HepG2 (cell line): ENCODE data around the gene PRKCZ. TPM values are rescaled to one million over a fixed set of nuclear protein-coding genes. Genes with fewer than 3 reads are reported as not detected.

Source experiments
- ATAC-seq: fragments of 200-7000 bp; cut with Tn5 transposase; 3 replicates; pipeline ENCODE4 v1.9.1; 2020; ENCODE audit warnings: mild to moderate bottlenecking, moderate library complexity
- BruUV-seq: library from RNA; stranded (reverse); fragments of 400-500 nt; replicated peaks from 2 replicates; lab custom pipeline; 2021; lab: Mats Ljungman, UMichigan
- CTCF ChIA-PET: fragments of 300-600 bp; formaldehyde crosslinking; extraction: SDS; loops from one replicate; lab custom pipeline; 2021; ENCODE audit warnings: low total read pairs, inconsistent platforms, low intra/inter-chr PET ratio; lab: Yijun Ruan, JAX
- POLR2A ChIA-PET: fragments of 350-600 bp; sonication (Branson Sonifier 250); formaldehyde crosslinking; loops from one replicate; lab custom pipeline; 2020; ENCODE audit warnings: antibody characterized with exemption, inconsistent platforms; lab: Yijun Ruan, JAX
- DNase-seq: peaks from one replicate; pipeline ENCODE4 v3.0.0-alpha.2; 2015; ENCODE audit warnings: low spot score
- FAIRE-seq: peaks from 3 replicates; lab custom pipeline; 2011; peaks lifted over from hg19 to GRCh38; lab: Jason Lieb, UNC
- H2AFZ ChIP-seq: one replicate; pipeline ENCODE4 v1.6.1; 2011; ENCODE audit warnings: low read length, inconsistent platforms
- H3K27ac ChIP-seq: fragments of 300-600 bp; 3 replicates; pipeline ENCODE4 v1.8.0; 2011; ENCODE audit warnings: mixed run types, mild to moderate bottlenecking, mixed read lengths, low read length, inconsistent platforms; ENCODE audit not compliant: insufficient read depth; ENCODE audit errors: extremely low read length
- H3K27me3 ChIP-seq, 2 experiments: fragments of 200-600 bp in 1 of 2; 2 replicates in 1 of 2; 3 replicates in 1 of 2; pipeline versions ENCODE4 v1.6.0 to v1.8.0; 2011; ENCODE audit warnings: low read length in 2 of 2, mild to moderate bottlenecking in 2 of 2, moderate library complexity in 2 of 2, inconsistent platforms in 1 of 2; ENCODE audit not compliant: insufficient read depth in 2 of 2, control insufficient read depth in 1 of 2
- H3K36me3 ChIP-seq, 2 experiments: fragments of 200-600 bp in 1 of 2; replicated peaks in 1 of 2; 2 replicates in 1 of 2; 3 replicates in 1 of 2; pipeline versions ENCODE4 v1.5.1 to v1.8.0; 2011; ENCODE audit warnings: low read length in 2 of 2, inconsistent platforms in 1 of 2; ENCODE audit not compliant: insufficient read depth in 2 of 2, control insufficient read depth in 1 of 2
- H3K4me1 ChIP-seq: 2 replicates; pipeline ENCODE4 v1.5.1; 2012; ENCODE audit warnings: low read length, inconsistent platforms; ENCODE audit not compliant: insufficient read depth
- H3K4me2 ChIP-seq: 2 replicates; pipeline ENCODE4 v1.6.0; 2011; ENCODE audit warnings: low read depth, low read length, inconsistent platforms
- H3K4me3 ChIP-seq, 3 experiments: fragments of 200-600 bp in 1 of 3; sonication (generic), shearing (Covaris generic) in 1 of 3; replicated peaks in 1 of 3; 2 replicates each; pipeline ENCODE4 v1.5.1; 2011 to 2016; ENCODE audit warnings: low read length in 3 of 3, inconsistent platforms in 2 of 3, low read depth in 2 of 3, mild to moderate bottlenecking in 2 of 3, control low read depth in 1 of 3, mixed read lengths in 1 of 3; ENCODE audit not compliant: insufficient read depth in 1 of 3
- H3K79me2 ChIP-seq: one replicate; pipeline ENCODE4 v1.6.1; 2011; ENCODE audit warnings: low read length, inconsistent platforms; ENCODE audit not compliant: insufficient read depth
- H3K9ac ChIP-seq: 2 replicates; pipeline ENCODE4 v1.6.0; 2011; ENCODE audit warnings: mild to moderate bottlenecking, low read depth, low read length, inconsistent platforms; ENCODE audit not compliant: insufficient read depth
- H3K9me3 ChIP-seq: 2 replicates; pipeline ENCODE4 v1.5.1; 2012; ENCODE audit warnings: mild to moderate bottlenecking, low read length
- H4K20me1 ChIP-seq: 2 replicates; pipeline ENCODE4 v1.6.0; 2011; ENCODE audit warnings: inconsistent platforms, mild to moderate bottlenecking, low read length, moderate library complexity; ENCODE audit not compliant: insufficient read depth
- BORCS8-MEF2B ChIP-seq: sonication (generic); formaldehyde crosslinking; IDR thresholded peaks from 2 replicates; pipeline ENCODE4 v1.8.0; 2022; ENCODE audit warnings: mild to moderate bottlenecking, missing genetic modification reagents
- EP300 ChIP-seq, 3 experiments: sonication (generic) in 1 of 3; formaldehyde crosslinking in 1 of 3; IDR thresholded peaks; 2 replicates each; pipeline versions ENCODE4 v1.5.1 to v1.6.1; 2011 to 2020; ENCODE audit warnings: low read depth in 2 of 3, low read length in 2 of 3, borderline replicate concordance in 1 of 3, improper control_type of control experiment in 1 of 3, mild to moderate bottlenecking in 1 of 3, missing genetic modification reagents in 1 of 3, moderate library complexity in 1 of 3
- NBN ChIP-seq: fragments of 450-650 bp; conservative IDR thresholded peaks from 2 replicates; pipeline ENCODE4 v1.6.1; 2017
- RBM39 ChIP-seq: fragments of 200-400 bp; formaldehyde crosslinking; IDR thresholded peaks from one replicate; pipeline ENCODE4 v1.6.1; 2018; ENCODE audit warnings: antibody characterized with exemption, mild to moderate bottlenecking, low read depth, low read length; ENCODE audit not compliant: poor library complexity, severe bottlenecking
- SALL1 ChIP-seq: sonication (generic); formaldehyde crosslinking; IDR thresholded peaks from 2 replicates; pipeline ENCODE4 v1.8.0; 2022; ENCODE audit warnings: mild to moderate bottlenecking, missing genetic modification reagents
- SMC3 ChIP-seq: IDR thresholded peaks from 2 replicates; pipeline ENCODE4 v1.6.1; 2011; ENCODE audit warnings: low read length, improper control_type of control experiment
- ZBTB1 ChIP-seq: sonication (generic); formaldehyde crosslinking; IDR thresholded peaks from 2 replicates; pipeline ENCODE4 v1.4.0; 2020; ENCODE audit warnings: missing genetic modification reagents, borderline replicate concordance
- ZFP90 ChIP-seq: sonication (generic); formaldehyde crosslinking; IDR thresholded peaks from 2 replicates; pipeline ENCODE4 v1.8.0; 2022; ENCODE audit warnings: missing genetic modification reagents, mild to moderate bottlenecking, inconsistent platforms, borderline replicate concordance
- ZNF30 ChIP-seq: sonication (generic); formaldehyde crosslinking; IDR thresholded peaks from 2 replicates; pipeline ENCODE4 v1.5.0; 2020; ENCODE audit warnings: mild to moderate bottlenecking, missing genetic modification reagents
- ZNF543 ChIP-seq: sonication (generic); formaldehyde crosslinking; IDR thresholded peaks from 2 replicates; pipeline ENCODE4 v1.4.0; 2020; ENCODE audit warnings: mild to moderate bottlenecking, missing genetic modification reagents
- ZNF644 ChIP-seq: IDR thresholded peaks from 2 replicates; pipeline ENCODE4 v1.6.1; 2016; ENCODE audit warnings: low read depth
- ZNF703 ChIP-seq: sonication (generic); formaldehyde crosslinking; IDR thresholded peaks from 2 replicates; pipeline ENCODE4 v1.5.1; 2020; ENCODE audit warnings: missing genetic modification reagents, mild to moderate bottlenecking, moderate library complexity, borderline replicate concordance
- ZSCAN20 ChIP-seq: sonication (generic); formaldehyde crosslinking; IDR thresholded peaks from 2 replicates; pipeline ENCODE4 v1.4.0; 2020; ENCODE audit warnings: missing genetic modification reagents, mild to moderate bottlenecking, borderline replicate concordance
- WGBS: methylation state at CpG from one replicate; pipeline ENCODE4 v1.1.6; 2017; ENCODE audit warnings: low lambda C conversion rate; 5-methylcytosine and 5-hydroxymethylcytosine counted together
- in situ Hi-C: cut with HindIII; loops from 2 replicates; pipeline ENCODE4 v1.10.0; 2017; ENCODE audit warnings: low pct_unique_long_range_greater_than_20kb; ENCODE audit not compliant: extremely low pct_ligation_motif_present
- intact Hi-C: fragments of 100-400 bp; cut with micrococcal nuclease; formaldehyde crosslinking; loops from one replicate; pipeline ENCODE4 v1.10.0; 2022; ENCODE audit not compliant: unreplicated experiment
- polyA plus RNA-seq, 8 experiments: library from polyadenylated mRNA; depleted of rRNA in 3 of 8; stranded (reverse) in 7 of 8; unstranded in 1 of 8; fragments of >200 nt; fragmentation: Illumina TruSeq in 4 of 8; extraction: Trizol in 4 of 8; gene quantifications; 2 replicates each; pipeline versions ENCODE4 v1.2.1 to v1.2.3, GENCODE V29; 2011 to 2016; ENCODE audit warnings: low read depth in 4 of 8, missing spikeins in 1 of 8, mixed read lengths in 1 of 8; ENCODE audit not compliant: insufficient read depth in 1 of 8
- total RNA-seq, 5 experiments: library from RNA; depleted of rRNA; stranded (reverse); fragments of >200 nt; fragmentation: Illumina TruSeq; extraction: Trizol; gene quantifications; 2 replicates each; pipeline ENCODE4 v1.2.3, GENCODE V29; 2016; ENCODE audit warnings: low read depth in 1 of 5
- TF ChIP-seq, protein P1 (sequence below): sonication (generic); formaldehyde crosslinking; IDR thresholded peaks from 2 replicates; pipeline ENCODE4 v1.5.0; 2020; ENCODE audit warnings: mild to moderate bottlenecking, missing genetic modification reagents

The PRKCZ gene
- total and polyA plus RNA-seq, 2 of the 13 experiments (the other 11 are each of a cell fraction or from before 2014, with no cell fraction given): 34.7 to 85.2 TPM

GRCh38 chr1:2081326-2081885, 31.2 kb downstream of the PRKCZ start:
- 96% methylated on average over 15 of the region's 20 CpGs for WGBS
- ChIA-PET POLR2A (no interaction called here), CTCF (no interaction called here)
- Histone ChIP-seq H3K4me3 (no peak overlapping the region), H3K9me3 (peaks cover 18% of the 10 kb centered on the region), H3K79me2 (peaks cover 8% of the 10 kb centered on the region)
- ATAC-seq: no peak
- TF ChIP-seq ZSCAN20 (CRISPR knock-in tag): no peak
- TF ChIP-seq, protein P1, sequence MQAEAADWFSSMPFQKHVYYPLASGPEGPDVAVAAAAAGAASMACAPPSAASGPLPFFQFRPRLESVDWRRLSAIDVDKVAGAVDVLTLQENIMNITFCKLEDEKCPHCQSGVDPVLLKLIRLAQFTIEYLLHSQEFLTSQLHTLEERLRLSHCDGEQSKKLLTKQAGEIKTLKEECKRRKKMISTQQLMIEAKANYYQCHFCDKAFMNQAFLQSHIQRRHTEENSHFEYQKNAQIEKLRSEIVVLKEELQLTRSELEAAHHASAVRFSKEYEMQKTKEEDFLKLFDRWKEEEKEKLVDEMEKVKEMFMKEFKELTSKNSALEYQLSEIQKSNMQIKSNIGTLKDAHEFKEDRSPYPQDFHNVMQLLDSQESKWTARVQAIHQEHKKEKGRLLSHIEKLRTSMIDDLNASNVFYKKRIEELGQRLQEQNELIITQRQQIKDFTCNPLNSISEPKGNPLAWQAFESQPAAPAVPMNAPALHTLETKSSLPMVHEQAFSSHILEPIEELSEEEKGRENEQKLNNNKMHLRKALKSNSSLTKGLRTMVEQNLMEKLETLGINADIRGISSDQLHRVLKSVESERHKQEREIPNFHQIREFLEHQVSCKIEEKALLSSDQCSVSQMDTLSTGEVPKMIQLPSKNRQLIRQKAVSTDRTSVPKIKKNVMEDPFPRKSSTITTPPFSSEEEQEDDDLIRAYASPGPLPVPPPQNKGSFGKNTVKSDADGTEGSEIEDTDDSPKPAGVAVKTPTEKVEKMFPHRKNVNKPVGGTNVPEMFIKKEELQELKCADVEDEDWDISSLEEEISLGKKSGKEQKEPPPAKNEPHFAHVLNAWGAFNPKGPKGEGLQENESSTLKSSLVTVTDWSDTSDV: no peak
- no peak for TF ChIP-seq EP300 (IDR thresholded peaks at IDR 0.05; ENCODE audit: low read depth in 2 of 2, low read length in 2 of 2)
- no peak for TF ChIP-seq EP300 (CRISPR knock-in tag; IDR thresholded peaks at IDR 0.05; ENCODE audit: borderline replicate concordance)
- TF ChIP-seq NBN: no peak
- TF ChIP-seq, all 625 proteins: peak for 0
- Histone ChIP-seq H3K9ac (no peak overlapping the region), H2AFZ (no peak overlapping the region), H4K20me1 (no peaks in the 10 kb centered on the region), H3K4me1 (no peaks in the 10 kb centered on the region), H3K4me2 (no peak overlapping the region), H3K27ac (no peak overlapping the region), H3K27me3 (no peaks in the 10 kb centered on the region), H3K36me3 (peaks cover 2 to 14% of the 10 kb centered on the region in 2 experiments; a peak in 4 of 5 replicates)
- no peak for DNase-seq
- in situ Hi-C loops (no loop called here), intact Hi-C loops (no loop called here)
- BruUV-seq: no TSS peak
- no peak for FAIRE-seq

GRCh38 chr1:2082064-2082463, 31.9 kb downstream of the PRKCZ start:
- Histone ChIP-seq H2AFZ (no peak overlapping the region), H3K27me3 (no peaks in the 10 kb centered on the region), H3K36me3 (peaks cover 2 to 13% of the 10 kb centered on the region in 2 experiments; a peak in 4 of 5 replicates), H3K4me1 (no peaks in the 10 kb centered on the region), H3K9ac (no peak overlapping the region), H3K4me3 (no peak overlapping the region), H4K20me1 (no peaks in the 10 kb centered on the region), H3K79me2 (peaks cover 8% of the 10 kb centered on the region), H3K9me3 (peaks cover 16% of the 10 kb centered on the region), H3K27ac (no peak overlapping the region), H3K4me2 (no peak overlapping the region)
- ChIA-PET POLR2A (no interaction called here), CTCF (no interaction called here)
- no TSS peak for BruUV-seq
- no peak for FAIRE-seq
- DNase-seq: no peak
- in situ Hi-C loops (no loop called here), intact Hi-C loops (no loop called here)
- no peak for ATAC-seq
- TF ChIP-seq ZNF30 (no peak), ZNF644 (CRISPR knock-in tag) (no peak), ZBTB1 (CRISPR knock-in tag) (no peak), RBM39 (no peak), ZFP90 (no peak), SALL1 (CRISPR knock-in tag) (no peak), SMC3 (no peak), BORCS8-MEF2B (CRISPR knock-in tag) (no peak), ZNF543 (CRISPR knock-in tag) (no peak), ZNF703 (no peak)
- whole genome bisulfite sequencing: 95% methylated on average over 22 of the region's 22 CpGs
